ENCODE results near the gene CDC14A. TPM values are rescaled to one million over a fixed set of nuclear protein-coding genes. Genes with fewer than 3 reads are reported as not detected.

Gene CDC14A
- total RNA-seq, 1 experiment from 2014 or later, result 6.6 TPM

DNA sequence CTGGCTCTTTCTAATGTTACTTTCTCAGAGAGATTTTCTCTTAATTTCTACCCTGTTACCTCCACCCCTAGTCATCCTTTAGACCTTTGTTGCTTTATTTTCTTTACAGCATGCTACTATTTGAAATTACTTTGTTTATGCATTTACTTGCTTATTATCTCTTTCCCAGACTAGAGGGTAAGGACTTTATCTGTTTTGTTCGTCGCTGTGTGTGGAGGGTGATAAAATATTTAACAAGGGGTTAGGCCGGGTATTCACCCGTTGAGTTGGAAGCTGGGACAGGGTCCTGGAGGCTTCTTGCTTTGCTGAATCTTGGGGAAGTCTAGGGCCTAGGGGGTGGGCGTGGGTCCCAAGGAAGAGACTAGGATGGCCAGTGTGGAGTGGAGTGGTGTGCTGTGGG, 43.6 kb downstream of the CDC14A start:
- no peak for TF ChIP-seq TCF7L2 (IDR thresholded peaks at IDR 0.05; ENCODE audit: low read depth, low read length)
- no peak for TF ChIP-seq POLR2AphosphoS5 (IDR thresholded peaks at IDR 0.05; ENCODE audit: low read depth, low read length)
- TF ChIP-seq, protein P1, sequence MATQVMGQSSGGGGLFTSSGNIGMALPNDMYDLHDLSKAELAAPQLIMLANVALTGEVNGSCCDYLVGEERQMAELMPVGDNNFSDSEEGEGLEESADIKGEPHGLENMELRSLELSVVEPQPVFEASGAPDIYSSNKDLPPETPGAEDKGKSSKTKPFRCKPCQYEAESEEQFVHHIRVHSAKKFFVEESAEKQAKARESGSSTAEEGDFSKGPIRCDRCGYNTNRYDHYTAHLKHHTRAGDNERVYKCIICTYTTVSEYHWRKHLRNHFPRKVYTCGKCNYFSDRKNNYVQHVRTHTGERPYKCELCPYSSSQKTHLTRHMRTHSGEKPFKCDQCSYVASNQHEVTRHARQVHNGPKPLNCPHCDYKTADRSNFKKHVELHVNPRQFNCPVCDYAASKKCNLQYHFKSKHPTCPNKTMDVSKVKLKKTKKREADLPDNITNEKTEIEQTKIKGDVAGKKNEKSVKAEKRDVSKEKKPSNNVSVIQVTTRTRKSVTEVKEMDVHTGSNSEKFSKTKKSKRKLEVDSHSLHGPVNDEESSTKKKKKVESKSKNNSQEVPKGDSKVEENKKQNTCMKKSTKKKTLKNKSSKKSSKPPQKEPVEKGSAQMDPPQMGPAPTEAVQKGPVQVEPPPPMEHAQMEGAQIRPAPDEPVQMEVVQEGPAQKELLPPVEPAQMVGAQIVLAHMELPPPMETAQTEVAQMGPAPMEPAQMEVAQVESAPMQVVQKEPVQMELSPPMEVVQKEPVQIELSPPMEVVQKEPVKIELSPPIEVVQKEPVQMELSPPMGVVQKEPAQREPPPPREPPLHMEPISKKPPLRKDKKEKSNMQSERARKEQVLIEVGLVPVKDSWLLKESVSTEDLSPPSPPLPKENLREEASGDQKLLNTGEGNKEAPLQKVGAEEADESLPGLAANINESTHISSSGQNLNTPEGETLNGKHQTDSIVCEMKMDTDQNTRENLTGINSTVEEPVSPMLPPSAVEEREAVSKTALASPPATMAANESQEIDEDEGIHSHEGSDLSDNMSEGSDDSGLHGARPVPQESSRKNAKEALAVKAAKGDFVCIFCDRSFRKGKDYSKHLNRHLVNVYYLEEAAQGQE (IDR thresholded peaks at IDR 0.05; ENCODE audit: insufficient read depth in 1 of 2, low read depth in 2 of 2, low read length in 1 of 2), result no peak
- TF ChIP-seq SIN3A (IDR thresholded peaks at IDR 0.05; ENCODE audit: borderline replicate concordance, insufficient read depth, low read depth, low read length), result no peak
- TF ChIP-seq, protein P2, sequence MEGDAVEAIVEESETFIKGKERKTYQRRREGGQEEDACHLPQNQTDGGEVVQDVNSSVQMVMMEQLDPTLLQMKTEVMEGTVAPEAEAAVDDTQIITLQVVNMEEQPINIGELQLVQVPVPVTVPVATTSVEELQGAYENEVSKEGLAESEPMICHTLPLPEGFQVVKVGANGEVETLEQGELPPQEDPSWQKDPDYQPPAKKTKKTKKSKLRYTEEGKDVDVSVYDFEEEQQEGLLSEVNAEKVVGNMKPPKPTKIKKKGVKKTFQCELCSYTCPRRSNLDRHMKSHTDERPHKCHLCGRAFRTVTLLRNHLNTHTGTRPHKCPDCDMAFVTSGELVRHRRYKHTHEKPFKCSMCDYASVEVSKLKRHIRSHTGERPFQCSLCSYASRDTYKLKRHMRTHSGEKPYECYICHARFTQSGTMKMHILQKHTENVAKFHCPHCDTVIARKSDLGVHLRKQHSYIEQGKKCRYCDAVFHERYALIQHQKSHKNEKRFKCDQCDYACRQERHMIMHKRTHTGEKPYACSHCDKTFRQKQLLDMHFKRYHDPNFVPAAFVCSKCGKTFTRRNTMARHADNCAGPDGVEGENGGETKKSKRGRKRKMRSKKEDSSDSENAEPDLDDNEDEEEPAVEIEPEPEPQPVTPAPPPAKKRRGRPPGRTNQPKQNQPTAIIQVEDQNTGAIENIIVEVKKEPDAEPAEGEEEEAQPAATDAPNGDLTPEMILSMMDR (IDR thresholded peaks at IDR 0.05), result no peak
- intact Hi-C loops (cut with micrococcal nuclease; ENCODE audit: unreplicated experiment), result no loop called here
- no peak for ATAC-seq
- H3K9me3 ChIP-seq (ENCODE audit: control insufficient read depth, insufficient read depth, low read depth, low read length), result no peaks in the 10 kb centered on the region
- BruUV-seq (replicated peaks), result no TSS peak
- no peak overlapping the region for H3K27ac ChIP-seq (ENCODE audit: low read length)
- H3K27me3 ChIP-seq (ENCODE audit: control insufficient read depth, insufficient read depth, low read length), result no peaks in the 10 kb centered on the region
- in situ Hi-C loops (cut with HindIII; ENCODE audit: low pct_unique_long_range_greater_than_20kb, low sequenced_read_pairs), result no loop called here
- POLR2A ChIA-PET, result interaction anchor here (0.6 kb wide), 1 partner anchor 220 kb away, joined by 4 read pairs; no protein-coding TSS in a partner anchor
- no peaks in the 10 kb centered on the region for H3K36me3 ChIP-seq (ENCODE audit: control insufficient read depth, insufficient read depth, low read length)
- no peak overlapping the region for H3K4me3 ChIP-seq (ENCODE audit: low read depth in 2 of 2, low read length in 2 of 2)
- H3K4me1 ChIP-seq (ENCODE audit: control insufficient read depth, insufficient read depth, low read length), result no peaks in the 10 kb centered on the region
- no peak for DNase-seq (ENCODE audit: low read depth, low spot score)
- CTCF ChIA-PET, result no interaction called here

DNA sequence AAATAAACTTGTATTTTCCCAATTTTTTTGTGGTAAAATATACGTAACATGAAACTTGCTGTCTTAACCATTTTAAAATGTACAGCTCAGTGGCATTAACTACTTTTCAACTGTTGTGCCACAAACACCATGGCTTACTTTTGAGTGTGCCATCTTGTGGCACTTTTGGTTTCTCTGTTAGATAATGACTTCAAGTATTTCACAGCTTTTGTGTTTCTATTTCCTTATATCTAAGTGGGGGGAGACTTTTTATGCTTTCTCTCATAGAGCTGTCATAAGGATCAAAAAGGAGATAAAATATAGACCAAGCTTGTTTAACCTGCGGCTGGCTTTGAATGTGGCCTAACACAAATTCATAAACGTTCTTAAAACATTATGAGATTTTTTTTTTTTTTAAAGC, 44.3 kb downstream of the CDC14A start:
- no peak for ATAC-seq
- TF ChIP-seq SIN3A (IDR thresholded peaks at IDR 0.05; ENCODE audit: borderline replicate concordance, insufficient read depth, low read depth, low read length), result no peak
- no peak for TF ChIP-seq POLR2AphosphoS5 (IDR thresholded peaks at IDR 0.05; ENCODE audit: low read depth, low read length)
- TF ChIP-seq TCF7L2 (IDR thresholded peaks at IDR 0.05; ENCODE audit: low read depth, low read length), result no peak
- TF ChIP-seq, protein P1 (IDR thresholded peaks at IDR 0.05; ENCODE audit: insufficient read depth in 1 of 2, low read depth in 2 of 2, low read length in 1 of 2), result no peak
- TF ChIP-seq, protein P2 (IDR thresholded peaks at IDR 0.05), result no peak
- Histone ChIP-seq H3K9me3 (ENCODE audit: control insufficient read depth, insufficient read depth, low read depth, low read length) (no peaks in the 10 kb centered on the region), H3K36me3 (ENCODE audit: control insufficient read depth, insufficient read depth, low read length) (no peaks in the 10 kb centered on the region), H3K27ac (ENCODE audit: low read length) (no peak overlapping the region), H3K4me1 (ENCODE audit: control insufficient read depth, insufficient read depth, low read length) (no peaks in the 10 kb centered on the region), H3K4me3 (ENCODE audit: low read depth in 2 of 2, low read length in 2 of 2) (no peak overlapping the region), H3K27me3 (ENCODE audit: control insufficient read depth, insufficient read depth, low read length) (no peaks in the 10 kb centered on the region)
- POLR2A ChIA-PET, result interaction anchor here (0.6 kb wide), 1 partner anchor 221 kb away, joined by 4 read pairs; no protein-coding TSS in a partner anchor
- in situ Hi-C loops (cut with HindIII; ENCODE audit: low pct_unique_long_range_greater_than_20kb, low sequenced_read_pairs), result no loop called here
- intact Hi-C loops (cut with micrococcal nuclease; ENCODE audit: unreplicated experiment), result no loop called here
- BruUV-seq (replicated peaks), result no TSS peak
- CTCF ChIA-PET, result no interaction called here
- no peak for DNase-seq (ENCODE audit: low read depth, low spot score)
